Measurements from ENCODE around the gene MAPKAPK2. TPM values are rescaled to one million over a fixed set of nuclear protein-coding genes. Genes with fewer than 3 reads are reported as not detected.
A peak's percentile ranks its signal among the peaks of the same experiment; 100 is the strongest.
"Not testable (repeated sequence)": the region's sequence is repeated elsewhere in the genome, so short reads cannot be mapped to it uniquely, and the experiment has no call there.

The MAPKAPK2 gene
- total RNA-seq = 10 to 100 TPM; 96.9 to 97.4 TPM

DNA sequence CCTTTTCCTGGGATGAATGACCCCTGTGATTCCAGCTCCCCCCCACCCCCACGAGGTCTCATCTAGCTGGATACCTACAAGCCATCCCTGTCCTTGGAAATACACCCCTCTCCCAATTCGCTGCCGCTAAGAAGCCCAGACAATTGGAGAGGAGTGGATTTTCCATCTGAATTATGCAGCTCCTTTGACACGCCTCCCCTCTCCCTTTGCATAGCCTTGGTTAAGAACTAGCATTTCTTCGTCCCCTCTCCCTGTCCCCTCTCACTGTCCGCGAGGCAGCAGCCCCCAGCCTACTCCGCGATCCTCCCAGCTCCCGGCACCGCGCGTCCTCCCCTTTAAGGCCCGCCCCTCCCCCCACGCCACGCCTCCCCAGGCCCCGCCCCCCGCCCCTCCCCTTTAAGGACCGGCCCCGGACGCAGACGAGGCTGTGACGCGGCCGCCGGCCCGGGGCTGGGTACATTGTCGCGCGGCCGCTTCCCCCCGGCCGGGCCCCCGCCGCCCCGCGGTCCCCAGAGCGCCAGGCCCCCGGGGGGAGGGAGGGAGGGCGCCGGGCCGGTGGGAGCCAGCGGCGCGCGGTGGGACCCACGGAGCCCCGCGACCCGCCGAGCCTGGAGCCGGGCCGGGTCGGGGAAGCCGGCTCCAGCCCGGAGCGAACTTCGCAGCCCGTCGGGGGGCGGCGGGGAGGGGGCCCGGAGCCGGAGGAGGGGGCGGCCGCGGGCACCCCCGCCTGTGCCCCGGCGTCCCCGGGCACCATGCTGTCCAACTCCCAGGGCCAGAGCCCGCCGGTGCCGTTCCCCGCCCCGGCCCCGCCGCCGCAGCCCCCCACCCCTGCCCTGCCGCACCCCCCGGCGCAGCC lies at the start of gene MAPKAPK2:
MAPKAPK2 (plus strand) TSS at position 428 of the 856 bp plus-strand sequence; CDS start at position 753, 325 bp downstream.
- H3K4me1 Mint-ChIP-seq (ENCODE audit: low read depth) = peaks cover 58% of the 10 kb centered on the region
- H3K4me3 Mint-ChIP-seq = peak within 1 kb of the TSS; percentile 90
- DNase-seq = peak; percentile 83
- peak within 1 kb of the TSS; percentile 95 for H3K27ac Mint-ChIP-seq
- no peaks in the 10 kb centered on the region for H3K9me3 Mint-ChIP-seq
- CTCF ChIA-PET = interaction anchor here (0.9 to 2.7 kb wide), 6 partner anchors 20 to 228 kb away, joined by 3 to 11 read pairs (median 4); partner anchors contain the start of gene EIF2D
- POLR2A ChIA-PET = interaction anchor here (1.2 to 2.9 kb wide), 4 partner anchors 20 to 49 kb away, joined by 3 to 14 read pairs (median 5); partner anchors contain the start of gene DYRK3
- intact Hi-C loops (cut with micrococcal nuclease) = loop anchor here (1.0 to 5.0 kb wide), 4 partner anchors 19 to 177 kb away; partner anchors contain the start of gene RASSF5
- H3K27me3 Mint-ChIP-seq = peaks cover 1% of the 10 kb centered on the region
- H3K36me3 Mint-ChIP-seq = peaks cover 5% of the 10 kb centered on the region

- ChIA-PET CTCF (interaction anchor here (0.6 to 11.1 kb wide), 44 partner anchors 8 to 902 kb away, joined by 3 to 399 read pairs (median 4); partner anchors contain the start of gene EIF2D), POLR2A (interaction anchor here (0.9 to 1.9 kb wide), 13 partner anchors 8 to 347 kb away, joined by 3 to 15 read pairs (median 3); partner anchors contain the start of genes EIF2D, FCMR, IKBKE and MAPKAPK2)
- Mint-ChIP-seq H3K27me3 (peaks cover 5% of the 10 kb centered on the region), H3K27ac (peak within 1 kb of the TSS; percentile 80), H3K4me1 (ENCODE audit: low read depth) (peaks cover 25% of the 10 kb centered on the region), H3K4me3 (peak within 1 kb of the TSS; percentile 80), H3K9me3 (no peaks in the 10 kb centered on the region), H3K36me3 (peaks cover 5% of the 10 kb centered on the region)
- DNase-seq = peak; percentile 96
- intact Hi-C loops (cut with micrococcal nuclease) = loop anchor here (1.0 to 2.0 kb wide), 2 partner anchors 26 to 173 kb away; no protein-coding TSS in a partner anchor
Measured at GRCh38 chr1:206635080-206635977, 49.4 kb upstream of the MAPKAPK2 start, which contains the start of gene DYRK3. DYRK3 (plus strand) TSS chr1:206635536; CDS start chr1:206635704, 168 bp downstream.

DNA sequence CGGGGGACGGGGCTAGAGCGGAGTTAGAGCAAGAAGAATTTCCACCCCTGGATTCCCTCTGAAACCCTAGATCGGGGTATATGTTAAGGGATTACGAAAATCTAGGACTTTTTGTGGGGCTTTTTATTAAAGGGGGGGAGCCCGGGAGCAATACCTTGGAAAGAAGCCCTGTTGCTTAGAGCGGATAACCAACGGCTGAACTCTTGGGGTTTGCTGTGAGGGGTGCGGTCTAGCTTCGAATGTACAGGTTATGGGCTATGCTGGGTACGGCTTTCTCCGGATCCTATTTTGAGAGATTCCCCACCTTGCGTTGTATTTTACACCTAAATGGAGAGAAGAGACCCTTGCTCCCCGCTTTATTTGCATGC lies 48.7 kb upstream of the MAPKAPK2 start:
- Mint-ChIP-seq H3K4me1 (ENCODE audit: low read depth) (peaks cover 25% of the 10 kb centered on the region), H3K9me3 (no peaks in the 10 kb centered on the region), H3K27ac (no peak overlapping the region), H3K27me3 (peaks cover 5% of the 10 kb centered on the region), H3K4me3 (peak overlapping the region; percentile 80), H3K36me3 (peaks cover 5% of the 10 kb centered on the region)
- POLR2A ChIA-PET = interaction anchor here (1.0 to 1.9 kb wide), 6 partner anchors 23 to 346 kb away, joined by 3 to 15 read pairs (median 6); partner anchors contain the start of genes EIF2D and FCMR
- DNase-seq = peak; percentile 23
- intact Hi-C loops (cut with micrococcal nuclease) = loop anchor here (1.0 to 2.0 kb wide), 2 partner anchors 27 to 173 kb away; no protein-coding TSS in a partner anchor
- CTCF ChIA-PET = interaction anchor here (0.6 to 11.1 kb wide), 21 partner anchors 13 to 347 kb away, joined by 3 to 399 read pairs (median 9); partner anchors contain the start of gene EIF2D

- no peak for DNase-seq
- ChIA-PET CTCF (interaction anchor here (0.6 to 11.1 kb wide), 8 partner anchors 13 to 273 kb away, joined by 3 to 399 read pairs (median 6); partner anchors contain the start of gene EIF2D), POLR2A (interaction anchor here (1.6 to 1.9 kb wide), 2 partner anchors 24 to 27 kb away, joined by 6 to 15 read pairs; partner anchors contain the start of gene EIF2D)
- Mint-ChIP-seq H3K27me3 (peaks cover 5% of the 10 kb centered on the region), H3K36me3 (peaks cover 5% of the 10 kb centered on the region), H3K27ac (no peak overlapping the region), H3K9me3 (no peaks in the 10 kb centered on the region), H3K4me3 (peak overlapping the region; percentile 37), H3K4me1 (ENCODE audit: low read depth) (peaks cover 25% of the 10 kb centered on the region)
- intact Hi-C loops (cut with micrococcal nuclease) = no loop called here
Measured at GRCh38 chr1:206636671-206637070, 48.0 kb upstream of the MAPKAPK2 start.

GRCh38 chr1:206637605-206638004 lies 47.1 kb upstream of the MAPKAPK2 start:
- CTCF ChIA-PET = interaction anchor here (0.6 to 3.3 kb wide), 5 partner anchors 12 to 173 kb away, joined by 3 to 12 read pairs (median 4); no protein-coding TSS in a partner anchor
- intact Hi-C loops (cut with micrococcal nuclease) = no loop called here
- H3K27ac Mint-ChIP-seq = no peak overlapping the region
- H3K9me3 Mint-ChIP-seq = no peaks in the 10 kb centered on the region
- H3K4me3 Mint-ChIP-seq = no peak overlapping the region
- H3K27me3 Mint-ChIP-seq = peaks cover 4% of the 10 kb centered on the region
- POLR2A ChIA-PET = interaction anchor here (1.6 kb wide), 1 partner anchor 26 kb away, joined by 6 read pairs; no protein-coding TSS in a partner anchor
- H3K36me3 Mint-ChIP-seq = peaks cover 5% of the 10 kb centered on the region
- peaks cover 25% of the 10 kb centered on the region for H3K4me1 Mint-ChIP-seq (ENCODE audit: low read depth)
- no peak for DNase-seq

- intact Hi-C loops (cut with micrococcal nuclease); H3K36me3 Mint-ChIP-seq; H3K9me3 Mint-ChIP-seq; H3K4me3 Mint-ChIP-seq; H3K27me3 Mint-ChIP-seq; H3K27ac Mint-ChIP-seq; H3K4me1 Mint-ChIP-seq (ENCODE audit: low read depth); POLR2A ChIA-PET; DNase-seq: not testable (repeated sequence)
- CTCF ChIA-PET = interaction anchor here (1.0 kb wide), 1 partner anchor 22 kb away, joined by 3 read pairs; no protein-coding TSS in a partner anchor
Measured at GRCh38 chr1:206642074-206642473, 42.6 kb upstream of the MAPKAPK2 start.

GRCh38 chr1:206643118-206643698 lies 41.5 kb upstream of the MAPKAPK2 start:
- no peak overlapping the region for H3K4me3 Mint-ChIP-seq
- H3K36me3 Mint-ChIP-seq = peaks cover 14% of the 10 kb centered on the region
- no peak for DNase-seq
- H3K4me1 Mint-ChIP-seq (ENCODE audit: low read depth) = no peaks in the 10 kb centered on the region
- intact Hi-C loops (cut with micrococcal nuclease) = no loop called here
- ChIA-PET POLR2A (no interaction called here), CTCF (interaction anchor here (1.0 to 1.1 kb wide), 2 partner anchors 13 to 224 kb away, joined by 3 read pairs; no protein-coding TSS in a partner anchor)
- H3K27me3 Mint-ChIP-seq = no peaks in the 10 kb centered on the region
- no peaks in the 10 kb centered on the region for H3K9me3 Mint-ChIP-seq
- no peak overlapping the region for H3K27ac Mint-ChIP-seq

- Mint-ChIP-seq H3K9me3 (no peaks in the 10 kb centered on the region), H3K36me3 (peaks cover 22% of the 10 kb centered on the region), H3K4me1 (ENCODE audit: low read depth) (no peaks in the 10 kb centered on the region), H3K27me3 (no peaks in the 10 kb centered on the region), H3K4me3 (no peak overlapping the region), H3K27ac (no peak overlapping the region)
- ChIA-PET POLR2A (no interaction called here), CTCF (interaction anchor here (1.0 to 16.5 kb wide), 3 partner anchors 11 to 20 kb away, joined by 3 to 139 read pairs (median 4); partner anchors contain the start of gene DYRK3)
- intact Hi-C loops (cut with micrococcal nuclease) = no loop called here
- DNase-seq = no peak
Measured at GRCh38 chr1:206646504-206646903, 38.2 kb upstream of the MAPKAPK2 start.

DNA sequence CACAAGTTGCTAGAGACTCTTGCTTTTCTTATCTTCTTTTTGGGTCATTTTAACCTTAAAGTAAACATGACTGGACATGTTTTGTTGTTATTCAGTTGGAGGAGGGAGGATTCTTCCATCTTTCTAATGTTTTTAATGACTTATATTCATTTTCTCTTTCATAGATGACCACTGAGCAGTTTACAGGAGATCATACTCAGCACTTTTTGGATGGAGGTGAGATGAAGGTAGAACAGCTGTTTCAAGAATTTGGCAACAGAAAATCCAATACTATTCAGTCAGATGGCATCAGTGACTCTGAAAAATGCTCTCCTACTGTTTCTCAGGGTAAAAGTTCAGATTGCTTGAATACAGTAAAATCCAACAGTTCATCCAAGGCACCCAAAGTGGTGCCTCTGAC lies 37.5 kb upstream of the MAPKAPK2 start:
- no peaks in the 10 kb centered on the region for H3K9me3 Mint-ChIP-seq
- ChIA-PET CTCF (interaction anchor here (2.3 to 16.5 kb wide), 2 partner anchors 20 to 102 kb away, joined by 7 to 139 read pairs; no protein-coding TSS in a partner anchor), POLR2A (no interaction called here)
- H3K36me3 Mint-ChIP-seq = peaks cover 25% of the 10 kb centered on the region
- H3K4me1 Mint-ChIP-seq (ENCODE audit: low read depth) = peaks cover 2% of the 10 kb centered on the region
- no peak overlapping the region for H3K27ac Mint-ChIP-seq
- H3K27me3 Mint-ChIP-seq = no peaks in the 10 kb centered on the region
- no peak overlapping the region for H3K4me3 Mint-ChIP-seq
- no peak for DNase-seq
- intact Hi-C loops (cut with micrococcal nuclease) = no loop called here

GRCh38 chr1:206649261-206649921 lies 35.3 kb upstream of the MAPKAPK2 start:
- POLR2A ChIA-PET = no interaction called here

More at GRCh38 chr1:206649261-206649921, 35.3 kb upstream of the MAPKAPK2 start:
- Mint-ChIP-seq H3K36me3 (peaks cover 28% of the 10 kb centered on the region), H3K27me3 (no peaks in the 10 kb centered on the region), H3K9me3 (no peaks in the 10 kb centered on the region), H3K4me3 (no peak overlapping the region), H3K4me1 (ENCODE audit: low read depth) (peaks cover 5% of the 10 kb centered on the region), H3K27ac (no peak overlapping the region)
- DNase-seq = no peak
- CTCF ChIA-PET = interaction anchor here (1.0 to 16.5 kb wide), 7 partner anchors 10 to 170 kb away, joined by 3 to 139 read pairs (median 7); partner anchors contain the start of gene DYRK3
- intact Hi-C loops (cut with micrococcal nuclease) = no loop called here

Data from activated CD4-positive, alpha-beta memory T cell treated with anti-CD3 and anti-CD28 coated beads for 36 hours (primary cell).